K562 (cell line): Measurements from ENCODE around the gene ZSCAN22. TPM values are rescaled to one million over a fixed set of nuclear protein-coding genes. Genes with fewer than 3 reads are reported as not detected.

Experiments used
- BHLHE40 ChIP-seq: IDR thresholded peaks from 2 replicates; pipeline ENCODE4 v1.6.1; 2011; ENCODE audit warnings: low read length, improper control_type of control experiment
- CREB3 ChIP-seq: fragments of 450-650 bp; conservative IDR thresholded peaks from 2 replicates; pipeline ENCODE4 v1.6.1; 2016; ENCODE audit warnings: missing genetic modification characterization, low read depth, mild to moderate bottlenecking, missing compliant biosample characterization, moderate library complexity
- ELF4 ChIP-seq: fragments of 450-650 bp; formaldehyde crosslinking; IDR thresholded peaks from 2 replicates; pipeline ENCODE4 v1.4.0; 2022; ENCODE audit warnings: missing genetic modification characterization
- GATA2 ChIP-seq: sonication (generic); formaldehyde crosslinking; IDR thresholded peaks from 2 replicates; pipeline ENCODE4 v1.4.0; 2020; ENCODE audit warnings: mild to moderate bottlenecking, missing genetic modification reagents
- IFI16 ChIP-seq: fragments of 250-450 bp; sonication (Bioruptor Pico); IDR thresholded peaks from 2 replicates; pipeline ENCODE4 v2.1.2; 2022; ENCODE audit warnings: mild to moderate bottlenecking, inconsistent platforms
- NONO ChIP-seq, 2 experiments: fragments of 200-400 bp in 1 of 2; fragments of 450-650 bp in 1 of 2; formaldehyde crosslinking in 1 of 2; IDR thresholded peaks; 2 replicates each; pipeline ENCODE4 v1.6.1; 2017; ENCODE audit warnings: low read depth in 2 of 2, mild to moderate bottlenecking in 2 of 2, moderate library complexity in 2 of 2, low read length in 1 of 2
- PRMT5 ChIP-seq: sonication (generic); formaldehyde crosslinking; IDR thresholded peaks from 2 replicates; pipeline ENCODE4 v1.5.0; 2020; ENCODE audit warnings: missing genetic modification reagents
- RFX5 ChIP-seq: IDR thresholded peaks from 2 replicates; pipeline ENCODE4 v1.6.1; 2011; ENCODE audit warnings: low read depth, mild to moderate bottlenecking, improper control_type of control experiment, low read length
- SETDB1 ChIP-seq: IDR thresholded peaks from one replicate; pipeline ENCODE4 v1.6.1; 2012; ENCODE audit warnings: low read length, control low read depth, inconsistent platforms
- SP1 ChIP-seq: sonication (generic); formaldehyde crosslinking; IDR thresholded peaks from 2 replicates; pipeline ENCODE4 v1.8.1; 2022; ENCODE audit warnings: mild to moderate bottlenecking, missing genetic modification reagents
- YY1 ChIP-seq, 3 experiments: IDR thresholded peaks; 2 replicates each; pipeline ENCODE4 v1.6.1; 2011; ENCODE audit warnings: low read length in 2 of 3, mild to moderate bottlenecking in 2 of 3, moderate library complexity in 2 of 3, borderline replicate concordance in 1 of 3, control low read depth in 1 of 3, low read depth in 1 of 3; ENCODE audit not compliant: insufficient read depth in 3 of 3, insufficient replicate concordance in 2 of 3, control insufficient read depth in 1 of 3, insufficient read length in 1 of 3; ENCODE audit errors: extremely low read depth in 1 of 3
- ZBTB40 ChIP-seq, 2 experiments: fragments of 450-650 bp in 1 of 2; sonication (generic) in 1 of 2; formaldehyde crosslinking in 1 of 2; IDR thresholded peaks; 2 replicates each; pipeline versions ENCODE4 v1.7.1 to v1.9.0; 2016 to 2022; ENCODE audit warnings: inconsistent platforms in 1 of 2, mild to moderate bottlenecking in 1 of 2, missing genetic modification reagents in 1 of 2
- ZNF311 ChIP-seq: fragments of 250-450 bp; sonication (Bioruptor Pico); IDR thresholded peaks from 2 replicates; pipeline ENCODE4 v1.4.0; 2020; ENCODE audit warnings: mild to moderate bottlenecking, moderate library complexity
- polyA plus RNA-seq, 8 experiments: library from polyadenylated mRNA; depleted of rRNA in 4 of 8; stranded (reverse) in 5 of 8; unstranded in 3 of 8; fragments of >200 nt; fragmentation: Nextera tagmentation in 2 of 8; fragmentation: Illumina TruSeq in 1 of 8; extraction: Ambion mirVana in 2 of 8; extraction: Trizol in 1 of 8; gene quantifications; 2 replicates each; pipeline versions ENCODE4 v1.2.1 to v1.2.3, GENCODE V29; 2011 to 2014; ENCODE audit warnings: inconsistent platforms in 1 of 8, missing spikeins in 1 of 8
- total RNA-seq, 7 experiments: library from RNA; depleted of rRNA in 6 of 7; stranded (reverse); fragments of >200 nt in 6 of 7; fragmentation: Illumina TruSeq in 2 of 7; extraction: Trizol in 2 of 7; gene quantifications; 2 replicates each; pipeline versions ENCODE4 v1.2.1 to v1.2.3, GENCODE V29; 2011 to 2021; ENCODE audit warnings: low replicate concordance in 1 of 7
- TF ChIP-seq, protein P1 (sequence below): fragments of 250-450 bp; sonication (Bioruptor Pico); IDR thresholded peaks from 2 replicates; pipeline ENCODE4 v1.4.0; 2020; ENCODE audit warnings: mild to moderate bottlenecking

The ZSCAN22 gene
- total and polyA plus RNA-seq, 9 of the 15 experiments (the other 6 are each of a cell fraction or from before 2014, with no cell fraction given), result 0.98 to 5.3 (median 3.0) TPM

GRCh38 chr19:58305065-58305931 lies 21.5 kb upstream of the ZSCAN22 start, which contains the start of gene ERVK3-1 (continued):
- TF ChIP-seq ZBTB40 (IDR thresholded peaks at IDR 0.05) (peak; percentile 98), ZBTB40 (CRISPR knock-in tag; IDR thresholded peaks at IDR 0.05) (no peak), ZNF311 (CRISPR knock-in tag) (no peak), SP1 (CRISPR knock-in tag) (peak; percentile 75), YY1 (IDR thresholded peaks at IDR 0.05; ENCODE audit: borderline replicate concordance in 1 of 3, control insufficient read depth in 1 of 3, extremely low read depth in 1 of 3, insufficient read depth in 3 of 3, insufficient read length in 1 of 3, insufficient replicate concordance in 2 of 3, low read depth in 1 of 3, low read length in 2 of 3) (peak; percentile 54 to 87 (median 85)), SETDB1 (peak; percentile 86), ELF4 (peak; percentile 95), CREB3 (tag) (0 out of 2 replicates have a peak, but pooled peaks have one; percentile 37), BHLHE40 (peak; percentile 75), IFI16 (CRISPR knock-in tag) (no peak), NONO (IDR thresholded peaks at IDR 0.05; ENCODE audit: low read depth in 2 of 2, low read length in 1 of 2) (peak in 1 of 2 experiments; percentile 18; a peak in 1 of 4 replicates), GATA2 (CRISPR knock-in tag) (peak; percentile 47), PRMT5 (CRISPR knock-in tag) (no peak), RFX5 (no peak)
- TF ChIP-seq, protein P1, sequence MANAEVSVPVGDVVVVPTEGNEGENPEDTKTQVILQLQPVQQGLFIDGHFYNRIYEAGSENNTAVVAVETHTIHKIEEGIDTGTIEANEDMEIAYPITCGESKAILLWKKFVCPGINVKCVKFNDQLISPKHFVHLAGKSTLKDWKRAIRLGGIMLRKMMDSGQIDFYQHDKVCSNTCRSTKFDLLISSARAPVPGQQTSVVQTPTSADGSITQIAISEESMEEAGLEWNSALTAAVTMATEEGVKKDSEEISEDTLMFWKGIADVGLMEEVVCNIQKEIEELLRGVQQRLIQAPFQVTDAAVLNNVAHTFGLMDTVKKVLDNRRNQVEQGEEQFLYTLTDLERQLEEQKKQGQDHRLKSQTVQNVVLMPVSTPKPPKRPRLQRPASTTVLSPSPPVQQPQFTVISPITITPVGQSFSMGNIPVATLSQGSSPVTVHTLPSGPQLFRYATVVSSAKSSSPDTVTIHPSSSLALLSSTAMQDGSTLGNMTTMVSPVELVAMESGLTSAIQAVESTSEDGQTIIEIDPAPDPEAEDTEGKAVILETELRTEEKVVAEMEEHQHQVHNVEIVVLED (CRISPR knock-in tag), result peak; percentile 82
